IPS DF 4.7 (cell line): ENCODE results near the gene CDKL2.

ENCODE experiments used
- DNase-seq: peaks from one replicate; pipeline ENCODE4 v3.0.0-alpha.2; 2013; ENCODE audit warnings: low spot score; ENCODE audit errors: extremely low read depth

Gene CDKL2

GRCh38 chr4:75639124-75639695 lies 8.9 kb upstream of the CDKL2 start:
- no peak for DNase-seq

GRCh38 chr4:75637827-75638226 lies 7.5 kb upstream of the CDKL2 start:
- DNase-seq, result no peak

- no peak for DNase-seq
These were observed 6.8 kb upstream of the CDKL2 start for GRCh38 chr4:75637176-75637575.

- DNase-seq, result no peak
These were observed 4.6 kb upstream of the CDKL2 start for GRCh38 chr4:75634951-75635350.

- no peak for DNase-seq
These were observed 4.0 kb upstream of the CDKL2 start for GRCh38 chr4:75634281-75634680.

GRCh38 chr4:75633846-75634245 lies 3.5 kb upstream of the CDKL2 start:
- DNase-seq, result no peak

GRCh38 chr4:75630937-75631329 lies 605 bp upstream of the CDKL2 start:
- no peak for DNase-seq

GRCh38 chr4:75629239-75629638 lies 1.1 kb downstream of the CDKL2 start:
- DNase-seq, result no peak

- DNase-seq, result no peak
These were observed 7.3 kb downstream of the CDKL2 start for GRCh38 chr4:75623026-75623425.

GRCh38 chr4:75621715-75622114 lies 8.6 kb downstream of the CDKL2 start:
- DNase-seq, result no peak

- no peak for DNase-seq
These were observed 18.0 kb downstream of the CDKL2 start for GRCh38 chr4:75612306-75612705.

- DNase-seq, result no peak
These were observed 24.4 kb downstream of the CDKL2 start for GRCh38 chr4:75605928-75606327.

GRCh38 chr4:75599647-75600046 lies 30.7 kb downstream of the CDKL2 start:
- no peak for DNase-seq

GRCh38 chr4:75598390-75598789 lies 31.9 kb downstream of the CDKL2 start:
- no peak for DNase-seq

- DNase-seq, result no peak
These were observed 34.3 kb downstream of the CDKL2 start for GRCh38 chr4:75596061-75596460.

GRCh38 chr4:75593393-75593792 lies 36.9 kb downstream of the CDKL2 start:
- no peak for DNase-seq

- DNase-seq, result no peak
These were observed 46.3 kb downstream of the CDKL2 start for GRCh38 chr4:75584067-75584466.

GRCh38 chr4:75567725-75568124 lies 62.6 kb downstream of the CDKL2 start:
- DNase-seq, result no peak

- DNase-seq, result no peak
These were observed 63.4 kb downstream of the CDKL2 start for GRCh38 chr4:75566911-75567310.

- no peak for DNase-seq
These were observed 64.8 kb downstream of the CDKL2 start for GRCh38 chr4:75565481-75565880.

- DNase-seq, result no peak
These were observed 66.3 kb downstream of the CDKL2 start for GRCh38 chr4:75564023-75564422.

- peak; percentile 53 for DNase-seq
These were observed 68.5 kb downstream of the CDKL2 start for GRCh38 chr4:75561789-75562188.

- no peak for DNase-seq
These were observed 72.6 kb downstream of the CDKL2 start for GRCh38 chr4:75557696-75558095.
